H9 (cell line): ENCODE measurements around the gene EYA4. TPM values are rescaled to one million over a fixed set of nuclear protein-coding genes. Genes with fewer than 3 reads are reported as not detected.

Experiments
- DNase-seq: peaks from one replicate; pipeline ENCODE4 v3.0.0-alpha.2; 2017
- H2AFZ ChIP-seq: one replicate; pipeline ENCODE4 v1.6.1; 2013; ENCODE audit warnings: mild to moderate bottlenecking, low read length, control low read depth, moderate library complexity
- H2AK5ac ChIP-seq: 2 replicates; pipeline ENCODE4 v1.6.1; 2013; ENCODE audit warnings: low read length, control low read depth, mixed read lengths; ENCODE audit not compliant: insufficient read length
- H2BK120ac ChIP-seq: one replicate; pipeline ENCODE4 v1.6.1; 2013; ENCODE audit warnings: low read depth, mild to moderate bottlenecking, low read length, control low read depth, inconsistent platforms; ENCODE audit not compliant: poor library complexity, severe bottlenecking
- H2BK12ac ChIP-seq: 2 replicates; pipeline ENCODE4 v1.6.1; 2013; ENCODE audit warnings: low read length, control low read depth, mixed read lengths, low read depth; ENCODE audit not compliant: insufficient read length
- H2BK15ac ChIP-seq: 2 replicates; pipeline ENCODE4 v1.6.1; 2013; ENCODE audit warnings: low read depth, low read length, control low read depth
- H2BK20ac ChIP-seq: one replicate; pipeline ENCODE4 v1.6.1; 2013; ENCODE audit warnings: low read depth, mild to moderate bottlenecking, low read length, control low read depth, inconsistent platforms; ENCODE audit not compliant: poor library complexity, severe bottlenecking
- H2BK5ac ChIP-seq: 2 replicates; pipeline ENCODE4 v1.6.1; 2013; ENCODE audit warnings: low read length, control low read depth, mixed read lengths; ENCODE audit not compliant: insufficient read length
- H3K14ac ChIP-seq: 2 replicates; pipeline ENCODE4 v1.6.1; 2013; ENCODE audit warnings: low read length, control low read depth; ENCODE audit not compliant: insufficient read depth
- H3K18ac ChIP-seq: 2 replicates; pipeline ENCODE4 v1.6.1; 2013; ENCODE audit warnings: low read depth, mild to moderate bottlenecking, mixed read lengths, low read length, control low read depth; ENCODE audit not compliant: insufficient read length
- H3K23ac ChIP-seq: 2 replicates; pipeline ENCODE4 v1.6.1; 2013; ENCODE audit warnings: low read length, control low read depth, mixed read lengths, low read depth; ENCODE audit not compliant: insufficient read length
- H3K23me2 ChIP-seq: 2 replicates; pipeline ENCODE4 v1.6.1; 2013; ENCODE audit warnings: low read depth, mild to moderate bottlenecking, mixed read lengths, low read length, control low read depth; ENCODE audit not compliant: insufficient read length, poor library complexity, severe bottlenecking
- H3K27ac ChIP-seq: 2 replicates; pipeline ENCODE4 v1.5.1; 2013; ENCODE audit warnings: low read length, control low read depth, mixed read lengths, low read depth; ENCODE audit not compliant: insufficient read length
- H3K27me3 ChIP-seq: 2 replicates; pipeline ENCODE4 v1.6.1; 2013; ENCODE audit warnings: low read length, control low read depth, inconsistent platforms; ENCODE audit not compliant: insufficient read depth
- H3K4ac ChIP-seq: 2 replicates; pipeline ENCODE4 v1.6.1; 2013; ENCODE audit warnings: low read depth, mild to moderate bottlenecking, control low read depth, inconsistent platforms, low read length, moderate library complexity
- H3K4me1 ChIP-seq: 2 replicates; pipeline ENCODE4 v1.6.1; 2013; ENCODE audit warnings: low read length, control low read depth, inconsistent platforms; ENCODE audit not compliant: insufficient read depth
- H3K4me2 ChIP-seq: 2 replicates; pipeline ENCODE4 v1.6.1; 2013; ENCODE audit warnings: low read length, control low read depth, mixed read lengths; ENCODE audit not compliant: insufficient read length, insufficient read depth
- H3K56ac ChIP-seq: 2 replicates; pipeline ENCODE4 v1.6.1; 2013; ENCODE audit warnings: low read depth, mild to moderate bottlenecking, mixed read lengths, low read length, control low read depth; ENCODE audit not compliant: insufficient read length
- H3K79me1 ChIP-seq: 2 replicates; pipeline ENCODE4 v1.6.1; 2013; ENCODE audit warnings: low read depth, mild to moderate bottlenecking, moderate library complexity, low read length, control low read depth, inconsistent platforms; ENCODE audit not compliant: insufficient read depth, poor library complexity, severe bottlenecking
- H3K79me2 ChIP-seq: 2 replicates; pipeline ENCODE4 v1.6.1; 2013; ENCODE audit warnings: low read length, control low read depth, inconsistent platforms; ENCODE audit not compliant: insufficient read depth
- H3K9ac ChIP-seq: 2 replicates; pipeline ENCODE4 v1.6.1; 2013; ENCODE audit warnings: low read length, control low read depth, mixed read lengths; ENCODE audit not compliant: insufficient read length; ENCODE audit errors: extremely low read depth
- H3K9me3 ChIP-seq: one replicate; pipeline ENCODE4 v1.6.1; 2013; ENCODE audit warnings: low read depth, low read length, inconsistent platforms; ENCODE audit not compliant: control insufficient read depth
- H3T11ph ChIP-seq: one replicate; pipeline ENCODE4 v1.6.1; 2013; ENCODE audit warnings: mild to moderate bottlenecking, low read length, control low read depth, inconsistent platforms
- H4K20me1 ChIP-seq: one replicate; pipeline ENCODE4 v1.6.1; 2013; ENCODE audit not compliant: control insufficient read depth, insufficient read length, insufficient read depth
- H4K5ac ChIP-seq: 2 replicates; pipeline ENCODE4 v1.6.1; 2013; ENCODE audit warnings: low read depth, mild to moderate bottlenecking, mixed read lengths, low read length, control low read depth; ENCODE audit not compliant: insufficient read length
- H4K8ac ChIP-seq: replicated peaks from 2 replicates; pipeline ENCODE4 v1.6.1; 2013; ENCODE audit warnings: low read length, control low read depth, mixed read lengths, low read depth; ENCODE audit not compliant: insufficient read length
- H4K91ac ChIP-seq: 2 replicates; pipeline ENCODE4 v1.6.1; 2013; ENCODE audit warnings: low read depth, mild to moderate bottlenecking, moderate library complexity, mixed read lengths, low read length, control low read depth; ENCODE audit not compliant: insufficient read length
- H3K27ac Mint-ChIP-seq, 3 experiments: 2 replicates in 2 of 3; 3 replicates in 1 of 3; pipeline ENCODE4 v1.8.0; 2020 to 2021; ENCODE audit warnings: mixed read lengths in 3 of 3, mild to moderate bottlenecking in 1 of 3, moderate library complexity in 1 of 3
- H3K27me3 Mint-ChIP-seq: 2 replicates; pipeline ENCODE4 v1.8.0; 2021; ENCODE audit warnings: low read depth, mild to moderate bottlenecking, moderate library complexity, mixed read lengths
- H3K36me3 Mint-ChIP-seq, 3 experiments: 2 replicates in 2 of 3; 3 replicates in 1 of 3; pipeline ENCODE4 v1.8.0; 2020 to 2021; ENCODE audit warnings: low read depth in 3 of 3, mixed read lengths in 3 of 3; ENCODE audit not compliant: insufficient read depth in 1 of 3
- H3K4me1 Mint-ChIP-seq, 2 experiments: 2 replicates each; pipeline ENCODE4 v1.8.0; 2020; ENCODE audit warnings: mixed read lengths in 2 of 2
- H3K4me3 Mint-ChIP-seq, 2 experiments: 2 replicates in 1 of 2; 3 replicates in 1 of 2; pipeline ENCODE4 v1.8.0; 2020 to 2021; ENCODE audit warnings: mild to moderate bottlenecking in 2 of 2, mixed read lengths in 2 of 2, moderate library complexity in 1 of 2
- H3K9me3 Mint-ChIP-seq, 2 experiments: 2 replicates in 1 of 2; 3 replicates in 1 of 2; pipeline ENCODE4 v1.8.0; 2020; ENCODE audit warnings: mild to moderate bottlenecking in 2 of 2, mixed read lengths in 2 of 2, moderate library complexity in 1 of 2
- WGBS: extraction: QIAGEN DNeasy Blood & Tissue Kit; methylation state at CpG from one replicate; pipeline ENCODE4 v1.1.7; 2013; ENCODE audit warnings: missing lambda C conversion rate, low lambda C conversion rate, mixed read lengths; ENCODE audit not compliant: insufficient read length; ENCODE audit errors: extremely low coverage; 5-methylcytosine and 5-hydroxymethylcytosine counted together
- total RNA-seq: library from RNA; stranded (reverse); gene quantifications from 2 replicates; pipeline ENCODE4 v1.2.1, GENCODE V29; 2021
- TF ChIP-seq, protein P1 (sequence below): fragments of 200-600 bp; sonication (generic); conservative IDR thresholded peaks from 3 replicates; pipeline ENCODE4 v1.8.0; 2021; ENCODE audit warnings: antibody characterized with exemption, mild to moderate bottlenecking

EYA4 gene
- total RNA-seq, 1 experiment from 2014 or later: 0.26 TPM

DNA sequence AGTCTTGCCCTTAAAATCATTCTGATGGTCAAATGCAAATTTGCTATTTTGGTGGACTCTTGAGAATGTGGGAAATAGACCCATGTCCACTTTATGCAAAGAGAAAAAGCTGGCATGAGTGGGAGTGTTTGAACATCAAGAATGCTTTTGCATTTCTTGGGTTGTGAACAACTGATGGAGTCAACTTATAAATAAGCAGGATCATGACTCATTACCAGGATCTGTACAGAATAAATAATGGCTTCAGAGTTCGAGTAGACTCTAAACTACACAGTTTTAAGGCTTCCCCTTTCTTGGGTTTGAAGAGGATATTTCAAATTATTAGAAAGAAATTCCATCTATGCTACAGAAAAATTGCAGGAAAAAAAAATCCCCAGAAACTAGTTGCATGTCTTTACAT is 195.5 kb downstream of the EYA4 start:
- H3K9ac ChIP-seq: no peak overlapping the region

More for the DNA sequence above, 195.5 kb downstream of the EYA4 start:
- no CpG with 5 or more reads among the region's 1 CpG for whole genome bisulfite sequencing
- Histone ChIP-seq H3K14ac (no peak overlapping the region), H3K79me2 (no peaks in the 10 kb centered on the region), H3K23ac (no peak overlapping the region), H3K18ac (no peak overlapping the region), H3K9me3 (no peaks in the 10 kb centered on the region), H3K27ac (no peak overlapping the region), H3K4me1 (no peaks in the 10 kb centered on the region; the same call in 1 of the 2 replicates), H4K5ac (no peak overlapping the region), H4K20me1 (no peaks in the 10 kb centered on the region), H4K91ac (no peak overlapping the region), H2AFZ (no peak overlapping the region), H3K56ac (no peak overlapping the region), H2BK12ac (no peak overlapping the region), H3K4ac (no peak overlapping the region), H3K23me2 (no peaks in the 10 kb centered on the region), H2BK120ac (no peak overlapping the region), H3K27me3 (no peaks in the 10 kb centered on the region), H2BK5ac (no peak overlapping the region), H3K79me1 (no peaks in the 10 kb centered on the region), H3K4me2 (no peak overlapping the region), H2AK5ac (no peak overlapping the region), H4K8ac (no peak overlapping the region), H2BK20ac (no peak overlapping the region), H2BK15ac (no peak overlapping the region), H3T11ph (no peak overlapping the region)
- Mint-ChIP-seq H3K9me3 (no peaks in the 10 kb centered on the region; a peak in 1 of 5 replicates), H3K4me3 (no peak overlapping the region), H3K27ac (no peak overlapping the region), H3K4me1 (peaks cover 11 to 12% of the 10 kb centered on the region in 2 experiments), H3K27me3 (no peaks in the 10 kb centered on the region; the same call in none of the 2 replicates), H3K36me3 (no peaks in the 10 kb centered on the region)
- TF ChIP-seq, protein P1, sequence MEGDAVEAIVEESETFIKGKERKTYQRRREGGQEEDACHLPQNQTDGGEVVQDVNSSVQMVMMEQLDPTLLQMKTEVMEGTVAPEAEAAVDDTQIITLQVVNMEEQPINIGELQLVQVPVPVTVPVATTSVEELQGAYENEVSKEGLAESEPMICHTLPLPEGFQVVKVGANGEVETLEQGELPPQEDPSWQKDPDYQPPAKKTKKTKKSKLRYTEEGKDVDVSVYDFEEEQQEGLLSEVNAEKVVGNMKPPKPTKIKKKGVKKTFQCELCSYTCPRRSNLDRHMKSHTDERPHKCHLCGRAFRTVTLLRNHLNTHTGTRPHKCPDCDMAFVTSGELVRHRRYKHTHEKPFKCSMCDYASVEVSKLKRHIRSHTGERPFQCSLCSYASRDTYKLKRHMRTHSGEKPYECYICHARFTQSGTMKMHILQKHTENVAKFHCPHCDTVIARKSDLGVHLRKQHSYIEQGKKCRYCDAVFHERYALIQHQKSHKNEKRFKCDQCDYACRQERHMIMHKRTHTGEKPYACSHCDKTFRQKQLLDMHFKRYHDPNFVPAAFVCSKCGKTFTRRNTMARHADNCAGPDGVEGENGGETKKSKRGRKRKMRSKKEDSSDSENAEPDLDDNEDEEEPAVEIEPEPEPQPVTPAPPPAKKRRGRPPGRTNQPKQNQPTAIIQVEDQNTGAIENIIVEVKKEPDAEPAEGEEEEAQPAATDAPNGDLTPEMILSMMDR: no peak
- DNase-seq: no peak
